ENCODE measurements around the gene ZNF503. TPM values are rescaled to one million over a fixed set of nuclear protein-coding genes. Genes with fewer than 3 reads are reported as not detected.
A peak's percentile ranks its signal among the peaks of the same experiment; 100 is the strongest.

The ZNF503 gene
- total RNA-seq, 4 donors from 2014 or later: 5.7 to 7.6 (median 6.6) TPM

DNA sequence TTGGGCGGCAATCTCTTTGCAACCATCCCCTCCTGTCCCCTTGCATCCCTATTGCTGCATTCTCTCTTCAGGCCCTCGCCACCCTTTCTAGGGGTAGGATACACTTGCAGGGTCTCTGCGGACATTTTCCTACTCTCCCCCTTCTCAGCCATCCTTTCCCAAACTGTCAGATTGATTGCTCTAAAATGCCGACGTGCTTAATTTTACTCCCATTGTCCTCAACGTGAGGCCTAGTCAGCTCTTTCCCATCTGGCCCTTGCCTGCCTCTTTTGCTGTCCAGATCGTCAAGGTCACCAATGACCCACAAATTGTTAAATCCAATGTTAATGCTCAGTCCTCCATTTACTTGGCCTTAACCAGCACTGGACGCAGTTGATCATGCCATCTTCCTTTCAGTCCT lies 17.1 kb upstream of the ZNF503 start:
- no peak overlapping the region for H3K4me3 ChIP-seq
- TF ChIP-seq POLR2AphosphoS5 (IDR thresholded peaks at IDR 0.05): no peak
- no peak for TF ChIP-seq POLR2A (IDR thresholded peaks at IDR 0.05)
- TF ChIP-seq CTCF (IDR thresholded peaks at IDR 0.05): no peak
- TF ChIP-seq EP300 (IDR thresholded peaks at IDR 0.05): no peak
- no peaks in the 10 kb centered on the region for H3K27me3 ChIP-seq
- H3K27ac ChIP-seq: no peak overlapping the region
- no peaks in the 10 kb centered on the region for H3K36me3 ChIP-seq
- no peaks in the 10 kb centered on the region for H3K4me1 ChIP-seq
- no peaks in the 10 kb centered on the region for H3K9me3 ChIP-seq
- WGBS: 96% methylated on average over 8 of the region's 8 CpGs
- peak in 1 of 2 donors; percentile 4 for DNase-seq (ENCODE audit: low spot score in 2 of 2)

DNA sequence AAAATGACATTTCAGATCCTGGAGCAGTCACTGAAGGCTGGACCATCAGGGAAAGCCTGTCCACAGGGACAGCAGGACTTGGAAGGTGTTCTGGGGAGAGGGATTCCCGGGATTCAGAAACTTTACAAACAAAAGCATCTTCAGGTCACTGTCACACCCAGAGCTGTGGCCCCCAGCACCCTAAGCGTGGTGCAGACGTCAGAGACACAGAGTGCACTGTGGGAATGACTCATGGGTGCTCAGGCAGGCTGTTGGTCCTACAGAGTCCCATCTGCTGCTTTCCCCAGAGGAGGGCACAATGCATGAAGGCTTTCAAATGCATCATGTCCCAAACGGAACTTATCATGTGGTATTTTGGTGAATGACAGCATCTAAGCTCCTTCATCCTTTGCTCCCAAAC lies 16.7 kb upstream of the ZNF503 start:
- H3K4me3 ChIP-seq: no peak overlapping the region
- H3K9me3 ChIP-seq: no peaks in the 10 kb centered on the region
- no peaks in the 10 kb centered on the region for H3K27me3 ChIP-seq
- DNase-seq (ENCODE audit: low spot score in 2 of 2): no peak
- no peak overlapping the region for H3K27ac ChIP-seq
- TF ChIP-seq EP300 (IDR thresholded peaks at IDR 0.05) (no peak), CTCF (IDR thresholded peaks at IDR 0.05) (no peak), POLR2AphosphoS5 (IDR thresholded peaks at IDR 0.05) (no peak), POLR2A (IDR thresholded peaks at IDR 0.05) (no peak)
- WGBS: 86% methylated on average over 4 of the region's 4 CpGs
- H3K4me1 ChIP-seq: no peaks in the 10 kb centered on the region
- no peaks in the 10 kb centered on the region for H3K36me3 ChIP-seq

DNA sequence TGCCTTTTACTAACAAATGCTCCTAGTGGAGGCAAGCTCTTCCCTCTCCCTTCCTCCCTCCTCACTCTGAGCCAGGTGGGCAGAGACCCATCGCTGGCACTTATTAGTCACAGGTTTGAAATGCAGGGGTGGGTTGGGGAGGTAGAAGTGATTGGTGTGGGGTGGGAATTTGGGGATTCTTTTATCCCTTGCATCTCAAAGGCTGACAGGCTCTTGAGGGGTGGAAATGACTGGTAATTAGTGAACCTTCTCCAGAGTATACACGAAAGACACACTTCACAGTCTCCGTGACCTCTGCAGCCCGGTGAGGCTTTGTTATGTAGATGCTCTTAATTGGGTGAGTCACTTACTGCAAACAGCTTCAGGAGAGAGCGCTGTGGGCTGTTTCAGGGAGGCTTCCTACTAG lies 16.0 kb upstream of the ZNF503 start:
- 29% methylated on average over 5 of the region's 5 CpGs for WGBS

GRCh38 chr10:75414527-75414926 lies 13.0 kb upstream of the ZNF503 start:
- no peak overlapping the region for H3K4me3 ChIP-seq
- no peak overlapping the region for H3K27ac ChIP-seq
- no peaks in the 10 kb centered on the region for H3K36me3 ChIP-seq
- no peak for DNase-seq (ENCODE audit: low spot score in 2 of 2)
- no peak for TF ChIP-seq EP300 (IDR thresholded peaks at IDR 0.05)
- TF ChIP-seq CTCF (IDR thresholded peaks at IDR 0.05): no peak
- no peak for TF ChIP-seq POLR2AphosphoS5 (IDR thresholded peaks at IDR 0.05)
- no peak for TF ChIP-seq POLR2A (IDR thresholded peaks at IDR 0.05)
- 95% methylated on average over 1 of the region's 1 CpG for WGBS
- H3K4me1 ChIP-seq: peaks cover 9% of the 10 kb centered on the region
- no peaks in the 10 kb centered on the region for H3K9me3 ChIP-seq
- no peaks in the 10 kb centered on the region for H3K27me3 ChIP-seq

More for the DNA sequence above, 16.0 kb upstream of the ZNF503 start:
- TF ChIP-seq POLR2AphosphoS5 (IDR thresholded peaks at IDR 0.05) (no peak), POLR2A (IDR thresholded peaks at IDR 0.05) (no peak), CTCF (IDR thresholded peaks at IDR 0.05) (no peak), EP300 (IDR thresholded peaks at IDR 0.05) (no peak)
- H3K27ac ChIP-seq: no peak overlapping the region
- H3K4me1 ChIP-seq: no peaks in the 10 kb centered on the region
- no peaks in the 10 kb centered on the region for H3K9me3 ChIP-seq
- no peaks in the 10 kb centered on the region for H3K27me3 ChIP-seq
- no peak for DNase-seq (ENCODE audit: low spot score in 2 of 2)
- no peaks in the 10 kb centered on the region for H3K36me3 ChIP-seq
- H3K4me3 ChIP-seq: no peak overlapping the region

DNA sequence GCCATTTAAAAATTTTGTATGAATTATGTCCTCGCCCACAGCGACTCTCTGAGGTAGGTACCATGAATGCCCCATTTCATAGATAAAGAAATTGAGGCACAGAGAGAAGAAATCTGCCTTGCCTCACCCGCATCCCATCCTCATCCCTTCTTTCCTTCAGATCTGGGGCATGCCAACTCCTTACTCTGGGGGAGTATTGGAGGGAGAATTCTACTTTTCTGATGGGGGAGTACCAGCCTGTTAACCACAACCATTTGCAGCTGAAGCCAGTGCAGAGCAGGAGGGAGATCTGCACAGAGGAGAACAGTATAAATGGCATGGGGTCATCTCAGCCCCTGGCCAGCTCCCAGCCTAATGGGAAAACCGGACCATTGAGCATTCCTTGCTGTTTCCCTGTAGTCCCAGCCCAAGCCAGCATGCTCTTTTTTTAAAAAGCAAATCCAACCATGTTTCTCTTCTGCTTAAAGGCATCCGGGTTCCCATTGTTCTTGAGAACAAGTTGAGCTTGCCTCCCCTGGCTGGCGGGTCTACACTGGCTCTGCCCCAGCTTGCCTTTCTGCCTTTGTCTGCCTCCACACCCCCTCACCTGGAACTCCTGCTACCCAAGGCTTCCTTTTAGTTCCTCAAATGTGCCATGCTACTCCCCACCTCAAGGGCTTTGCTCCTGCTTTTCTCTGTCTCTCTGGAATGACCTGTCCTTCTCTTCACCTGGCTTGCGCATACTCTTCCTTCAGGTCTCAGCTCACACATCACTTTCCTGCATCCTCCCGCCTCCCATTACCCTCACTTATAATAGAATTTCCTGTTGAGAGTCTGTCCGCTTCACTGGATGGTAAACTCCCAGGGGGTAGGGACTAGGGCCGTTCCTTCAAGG lies 8.8 kb upstream of the ZNF503 start:
- DNase-seq (ENCODE audit: low spot score in 2 of 2): no peak
- no peaks in the 10 kb centered on the region for H3K36me3 ChIP-seq
- peak overlapping the region; percentile 92 for H3K27ac ChIP-seq
- H3K4me1 ChIP-seq: peaks cover 33% of the 10 kb centered on the region
- TF ChIP-seq CTCF (IDR thresholded peaks at IDR 0.05) (no peak), POLR2A (IDR thresholded peaks at IDR 0.05) (no peak), POLR2AphosphoS5 (IDR thresholded peaks at IDR 0.05) (no peak), EP300 (IDR thresholded peaks at IDR 0.05) (no peak)
- WGBS: 47% methylated on average over 10 of the region's 10 CpGs
- no peaks in the 10 kb centered on the region for H3K9me3 ChIP-seq
- no peaks in the 10 kb centered on the region for H3K27me3 ChIP-seq
- H3K4me3 ChIP-seq: no peak overlapping the region
